ENCODE measurements around the gene ICAM1.
A peak's percentile ranks its signal among the peaks of the same experiment; 100 is the strongest.
"Not testable (repeated sequence)": the region's sequence is repeated elsewhere in the genome, so short reads cannot be mapped to it uniquely, and the experiment has no call there.

Gene ICAM1

GRCh38 chr19:10282043-10282442, 11.1 kb downstream of the ICAM1 start:
- not testable (repeated sequence) for H3K9me3 ChIP-seq (ENCODE audit: control insufficient read depth, low read length); DNase-seq (ENCODE audit: low read depth); H3K9ac ChIP-seq (ENCODE audit: low read length); H3K4me3 ChIP-seq (ENCODE audit: low read length); H3K4me1 ChIP-seq (ENCODE audit: control insufficient read depth, insufficient read depth, low read length); H3K27me3 ChIP-seq (replicated peaks; ENCODE audit: control insufficient read depth, insufficient read depth, low read length)
- peaks cover 13% of the 10 kb centered on the region for H3K36me3 ChIP-seq (ENCODE audit: control insufficient read depth, insufficient read depth, low read length, severe bottlenecking)

DNA sequence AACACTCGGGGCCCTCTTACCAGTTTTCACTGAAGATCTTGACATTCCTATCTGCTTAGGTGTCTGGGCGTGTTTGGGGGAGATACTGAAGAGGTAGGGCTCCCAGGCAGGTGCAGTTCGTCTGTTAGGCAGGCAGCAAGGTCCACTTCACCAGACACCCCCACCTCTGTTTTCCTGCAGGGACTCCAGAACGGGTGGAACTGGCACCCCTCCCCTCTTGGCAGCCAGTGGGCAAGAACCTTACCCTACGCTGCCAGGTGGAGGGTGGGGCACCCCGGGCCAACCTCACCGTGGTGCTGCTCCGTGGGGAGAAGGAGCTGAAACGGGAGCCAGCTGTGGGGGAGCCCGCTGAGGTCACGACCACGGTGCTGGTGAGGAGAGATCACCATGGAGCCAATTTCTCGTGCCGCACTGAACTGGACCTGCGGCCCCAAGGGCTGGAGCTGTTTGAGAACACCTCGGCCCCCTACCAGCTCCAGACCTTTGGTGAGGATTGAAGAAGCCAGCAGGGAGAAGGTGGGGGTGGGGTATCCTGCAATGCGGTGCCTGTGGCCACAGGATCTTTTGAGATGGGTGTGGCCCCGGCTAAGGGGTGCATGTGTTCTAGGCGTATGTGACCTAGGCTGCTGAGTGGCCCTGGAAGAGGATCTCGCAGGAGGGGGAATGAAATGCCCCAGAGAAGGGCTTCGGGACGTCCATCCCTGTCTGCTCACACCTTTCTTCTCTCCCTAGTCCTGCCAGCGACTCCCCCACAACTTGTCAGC, 12.6 kb downstream of the ICAM1 start:
- no peak overlapping the region for H3K4me3 ChIP-seq (ENCODE audit: low read length)
- no peak for DNase-seq (ENCODE audit: low read depth)
- peaks cover 10% of the 10 kb centered on the region for H3K27me3 ChIP-seq (replicated peaks; ENCODE audit: control insufficient read depth, insufficient read depth, low read length)
- no peaks in the 10 kb centered on the region for H3K9me3 ChIP-seq (ENCODE audit: control insufficient read depth, low read length)
- peaks cover 2% of the 10 kb centered on the region for H3K4me1 ChIP-seq (ENCODE audit: control insufficient read depth, insufficient read depth, low read length)
- peaks cover 13% of the 10 kb centered on the region for H3K36me3 ChIP-seq (ENCODE audit: control insufficient read depth, insufficient read depth, low read length, severe bottlenecking)
- H3K9ac ChIP-seq (ENCODE audit: low read length), result no peak overlapping the region

DNA sequence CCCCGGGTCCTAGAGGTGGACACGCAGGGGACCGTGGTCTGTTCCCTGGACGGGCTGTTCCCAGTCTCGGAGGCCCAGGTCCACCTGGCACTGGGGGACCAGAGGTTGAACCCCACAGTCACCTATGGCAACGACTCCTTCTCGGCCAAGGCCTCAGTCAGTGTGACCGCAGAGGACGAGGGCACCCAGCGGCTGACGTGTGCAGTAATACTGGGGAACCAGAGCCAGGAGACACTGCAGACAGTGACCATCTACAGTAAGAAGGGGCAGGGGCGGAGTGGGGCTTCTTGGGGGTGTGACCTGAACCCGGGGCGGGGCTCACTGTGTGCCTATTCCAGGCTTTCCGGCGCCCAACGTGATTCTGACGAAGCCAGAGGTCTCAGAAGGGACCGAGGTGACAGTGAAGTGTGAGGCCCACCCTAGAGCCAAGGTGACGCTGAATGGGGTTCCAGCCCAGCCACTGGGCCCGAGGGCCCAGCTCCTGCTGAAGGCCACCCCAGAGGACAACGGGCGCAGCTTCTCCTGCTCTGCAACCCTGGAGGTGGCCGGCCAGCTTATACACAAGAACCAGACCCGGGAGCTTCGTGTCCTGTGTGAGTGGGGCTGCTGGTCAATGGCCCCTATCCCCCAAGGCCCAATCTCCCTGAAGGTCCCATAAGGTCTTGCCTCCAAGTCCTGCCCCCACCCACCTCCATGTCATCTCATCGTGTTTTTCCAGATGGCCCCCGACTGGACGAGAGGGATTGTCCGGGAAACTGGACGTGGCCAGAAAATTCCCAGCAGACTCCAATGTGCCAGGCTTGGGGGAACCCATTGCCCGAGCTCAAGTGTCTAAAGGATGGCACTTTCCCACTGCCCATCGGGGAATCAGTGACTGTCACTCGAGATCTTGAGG, 13.4 kb downstream of the ICAM1 start:
- H3K9ac ChIP-seq (ENCODE audit: low read length), result no peak overlapping the region
- H3K9me3 ChIP-seq (ENCODE audit: control insufficient read depth, low read length), result no peaks in the 10 kb centered on the region
- no peak overlapping the region for H3K4me3 ChIP-seq (ENCODE audit: low read length)
- peaks cover 13% of the 10 kb centered on the region for H3K36me3 ChIP-seq (ENCODE audit: control insufficient read depth, insufficient read depth, low read length, severe bottlenecking)
- H3K27me3 ChIP-seq (replicated peaks; ENCODE audit: control insufficient read depth, insufficient read depth, low read length), result peaks cover 18% of the 10 kb centered on the region
- peaks cover 4% of the 10 kb centered on the region for H3K4me1 ChIP-seq (ENCODE audit: control insufficient read depth, insufficient read depth, low read length)
- no peak for DNase-seq (ENCODE audit: low read depth)

DNA sequence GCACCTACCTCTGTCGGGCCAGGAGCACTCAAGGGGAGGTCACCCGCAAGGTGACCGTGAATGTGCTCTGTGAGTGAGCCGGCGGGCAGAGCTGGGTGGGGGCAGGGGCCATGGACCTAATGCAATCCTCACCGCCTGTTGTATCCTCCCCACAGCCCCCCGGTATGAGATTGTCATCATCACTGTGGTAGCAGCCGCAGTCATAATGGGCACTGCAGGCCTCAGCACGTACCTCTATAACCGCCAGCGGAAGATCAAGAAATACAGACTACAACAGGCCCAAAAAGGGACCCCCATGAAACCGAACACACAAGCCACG, 14.0 kb downstream of the ICAM1 start:
- DNase-seq (ENCODE audit: low read depth), result no peak
- Histone ChIP-seq H3K27me3 (replicated peaks; ENCODE audit: control insufficient read depth, insufficient read depth, low read length) (peaks cover 21% of the 10 kb centered on the region), H3K9ac (ENCODE audit: low read length) (no peak overlapping the region), H3K9me3 (ENCODE audit: control insufficient read depth, low read length) (no peaks in the 10 kb centered on the region), H3K4me1 (ENCODE audit: control insufficient read depth, insufficient read depth, low read length) (peaks cover 4% of the 10 kb centered on the region), H3K4me3 (ENCODE audit: low read length) (no peak overlapping the region), H3K36me3 (ENCODE audit: control insufficient read depth, insufficient read depth, low read length, severe bottlenecking) (peaks cover 13% of the 10 kb centered on the region)

- H3K36me3 ChIP-seq (ENCODE audit: control insufficient read depth, insufficient read depth, low read length, severe bottlenecking), result peaks cover 13% of the 10 kb centered on the region
- no peak for DNase-seq (ENCODE audit: low read depth)
- H3K9ac ChIP-seq (ENCODE audit: low read length), result no peak overlapping the region
- peaks cover 26% of the 10 kb centered on the region for H3K27me3 ChIP-seq (replicated peaks; ENCODE audit: control insufficient read depth, insufficient read depth, low read length)
- peaks cover 4% of the 10 kb centered on the region for H3K4me1 ChIP-seq (ENCODE audit: control insufficient read depth, insufficient read depth, low read length)
- no peaks in the 10 kb centered on the region for H3K9me3 ChIP-seq (ENCODE audit: control insufficient read depth, low read length)
- no peak overlapping the region for H3K4me3 ChIP-seq (ENCODE audit: low read length)
Measured at GRCh38 chr19:10285393-10285792, 14.5 kb downstream of the ICAM1 start.

DNA sequence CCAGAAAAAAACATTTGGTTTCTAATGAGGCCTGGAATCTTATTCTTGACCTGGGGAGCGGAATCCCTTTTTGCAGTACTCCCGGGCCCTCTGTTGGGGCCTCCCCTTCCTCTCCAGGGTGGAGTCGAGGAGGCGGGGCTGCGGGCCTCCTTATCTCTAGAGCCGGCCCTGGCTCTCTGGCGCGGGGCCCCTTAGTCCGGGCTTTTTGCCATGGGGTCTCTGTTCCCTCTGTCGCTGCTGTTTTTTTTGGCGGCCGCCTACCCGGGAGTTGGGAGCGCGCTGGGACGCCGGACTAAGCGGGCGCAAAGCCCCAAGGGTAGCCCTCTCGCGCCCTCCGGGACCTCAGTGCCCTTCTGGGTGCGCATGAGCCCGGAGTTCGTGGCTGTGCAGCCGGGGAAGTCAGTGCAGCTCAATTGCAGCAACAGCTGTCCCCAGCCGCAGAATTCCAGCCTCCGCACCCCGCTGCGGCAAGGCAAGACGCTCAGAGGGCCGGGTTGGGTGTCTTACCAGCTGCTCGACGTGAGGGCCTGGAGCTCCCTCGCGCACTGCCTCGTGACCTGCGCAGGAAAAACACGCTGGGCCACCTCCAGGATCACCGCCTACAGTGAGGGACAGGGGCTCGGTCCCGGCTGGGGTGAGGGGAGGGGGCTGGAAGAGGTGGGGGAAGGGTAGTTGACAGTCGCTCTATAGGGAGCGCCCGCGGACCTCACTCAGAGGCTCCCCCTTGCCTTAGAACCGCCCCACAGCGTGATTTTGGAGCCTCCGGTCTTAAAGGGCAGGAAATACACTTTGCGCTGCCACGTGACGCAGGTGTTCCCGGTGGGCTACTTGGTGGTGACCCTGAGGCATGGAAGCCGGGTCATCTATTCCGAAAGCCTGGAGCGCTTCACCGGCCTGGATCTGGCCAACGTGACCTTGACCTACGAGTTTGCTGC, 16.1 kb downstream of the ICAM1 start, which contains the start of gene ICAM4:
Gene ICAM4 (plus strand): TSS at position 153 of the 935 bp plus-strand sequence. CDS start 58 bp downstream, at position 211.
- Histone ChIP-seq H3K4me1 (ENCODE audit: control insufficient read depth, insufficient read depth, low read length) (peaks cover 20% of the 10 kb centered on the region), H3K36me3 (ENCODE audit: control insufficient read depth, insufficient read depth, low read length, severe bottlenecking) (peaks cover 13% of the 10 kb centered on the region), H3K9ac (ENCODE audit: low read length) (no peak within 1 kb of the TSS), H3K9me3 (ENCODE audit: control insufficient read depth, low read length) (no peaks in the 10 kb centered on the region), H3K4me3 (ENCODE audit: low read length) (no peak within 1 kb of the TSS), H3K27me3 (replicated peaks; ENCODE audit: control insufficient read depth, insufficient read depth, low read length) (peaks cover 38% of the 10 kb centered on the region)
- peak; percentile 18 for DNase-seq (ENCODE audit: low read depth)

GRCh38 chr19:10288662-10289166, 17.8 kb downstream of the ICAM1 start:
- no peak overlapping the region for H3K9ac ChIP-seq (ENCODE audit: low read length)
- DNase-seq (ENCODE audit: low read depth), result peak; percentile 80
- H3K4me3 ChIP-seq (ENCODE audit: low read length), result peak overlapping the region; percentile 56
- H3K4me1 ChIP-seq (ENCODE audit: control insufficient read depth, insufficient read depth, low read length), result peaks cover 21% of the 10 kb centered on the region
- H3K27me3 ChIP-seq (replicated peaks; ENCODE audit: control insufficient read depth, insufficient read depth, low read length), result peaks cover 54% of the 10 kb centered on the region
- H3K36me3 ChIP-seq (ENCODE audit: control insufficient read depth, insufficient read depth, low read length, severe bottlenecking), result peaks cover 13% of the 10 kb centered on the region
- H3K9me3 ChIP-seq (ENCODE audit: control insufficient read depth, low read length), result no peaks in the 10 kb centered on the region

- DNase-seq (ENCODE audit: low read depth), result peak; percentile 77
- Histone ChIP-seq H3K4me3 (ENCODE audit: low read length) (peak overlapping the region; percentile 56), H3K36me3 (ENCODE audit: control insufficient read depth, insufficient read depth, low read length, severe bottlenecking) (peaks cover 13% of the 10 kb centered on the region), H3K9me3 (ENCODE audit: control insufficient read depth, low read length) (no peaks in the 10 kb centered on the region), H3K27me3 (replicated peaks; ENCODE audit: control insufficient read depth, insufficient read depth, low read length) (peaks cover 60% of the 10 kb centered on the region), H3K9ac (ENCODE audit: low read length) (no peak overlapping the region), H3K4me1 (ENCODE audit: control insufficient read depth, insufficient read depth, low read length) (peaks cover 21% of the 10 kb centered on the region)
Measured at GRCh38 chr19:10289167-10289835, 18.4 kb downstream of the ICAM1 start.

- no peaks in the 10 kb centered on the region for H3K9me3 ChIP-seq (ENCODE audit: control insufficient read depth, low read length)
- H3K4me1 ChIP-seq (ENCODE audit: control insufficient read depth, insufficient read depth, low read length), result peaks cover 21% of the 10 kb centered on the region
- no peak within 1 kb of the TSS for H3K9ac ChIP-seq (ENCODE audit: low read length)
- peaks cover 66% of the 10 kb centered on the region for H3K27me3 ChIP-seq (replicated peaks; ENCODE audit: control insufficient read depth, insufficient read depth, low read length)
- DNase-seq (ENCODE audit: low read depth), result peak; percentile 65
- peaks cover 8% of the 10 kb centered on the region for H3K36me3 ChIP-seq (ENCODE audit: control insufficient read depth, insufficient read depth, low read length, severe bottlenecking)
- peak within 1 kb of the TSS; percentile 56 for H3K4me3 ChIP-seq (ENCODE audit: low read length)
Measured at GRCh38 chr19:10289836-10290356, 19.0 kb downstream of the ICAM1 start, which contains the start of gene ICAM5. ICAM5 (plus strand) TSS chr19:10289952; CDS start chr19:10290044, 92 bp downstream.

DNA sequence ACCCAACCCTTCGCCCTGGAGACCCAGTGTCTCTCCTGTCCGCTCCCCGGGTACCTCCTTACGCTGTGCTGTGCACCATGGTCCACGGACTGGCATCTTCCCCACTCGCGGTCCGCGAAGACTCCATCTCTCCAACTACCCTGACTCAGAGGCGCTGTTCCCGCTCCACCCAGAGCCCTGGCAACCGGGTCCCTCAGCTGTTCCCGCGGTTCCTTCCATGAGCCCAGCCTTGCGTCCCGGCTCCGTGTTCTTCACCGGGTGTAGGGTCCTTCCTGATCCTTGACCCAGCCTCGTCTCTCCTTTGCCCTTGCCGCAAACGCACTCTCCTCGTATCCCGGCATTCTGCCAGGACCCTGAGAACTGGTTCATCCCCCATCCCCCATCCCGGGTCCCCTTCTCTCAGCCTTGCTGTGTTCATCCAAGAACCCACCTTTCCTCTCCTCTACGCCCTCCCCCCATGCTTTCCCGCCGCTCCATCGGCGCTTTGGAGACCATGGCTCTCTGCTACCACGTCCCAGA, 19.5 kb downstream of the ICAM1 start:
- Histone ChIP-seq H3K9ac (ENCODE audit: low read length) (no peak overlapping the region), H3K4me3 (ENCODE audit: low read length) (no peak overlapping the region), H3K4me1 (ENCODE audit: control insufficient read depth, insufficient read depth, low read length) (peaks cover 21% of the 10 kb centered on the region), H3K36me3 (ENCODE audit: control insufficient read depth, insufficient read depth, low read length, severe bottlenecking) (peaks cover 3% of the 10 kb centered on the region), H3K9me3 (ENCODE audit: control insufficient read depth, low read length) (no peaks in the 10 kb centered on the region), H3K27me3 (replicated peaks; ENCODE audit: control insufficient read depth, insufficient read depth, low read length) (peaks cover 71% of the 10 kb centered on the region)
- peak; percentile 57 for DNase-seq (ENCODE audit: low read depth)

Data from adipocyte (in vitro differentiated cells).